Hepatocyte (in vitro differentiated cells): ENCODE measurements around the gene P2RY2. TPM values are rescaled to one million over a fixed set of nuclear protein-coding genes. Genes with fewer than 3 reads are reported as not detected.

Experiments
- DNase-seq: peaks from one replicate; pipeline ENCODE4 v3.0.0-alpha.2; 2016; ENCODE audit warnings: low spot score
- H2AFZ ChIP-seq: fragments of 200-600 bp; sonication (generic); 2 replicates; pipeline ENCODE4 v1.6.0; 2016; ENCODE audit warnings: antibody characterized with exemption, mild to moderate bottlenecking
- H3K27ac ChIP-seq: fragments of 200-600 bp; sonication (generic); 2 replicates; pipeline ENCODE4 v1.5.1; 2016; ENCODE audit warnings: mild to moderate bottlenecking
- H3K27me3 ChIP-seq: fragments of 200-600 bp; sonication (generic); 2 replicates; pipeline ENCODE4 v1.6.1; 2016
- H3K36me3 ChIP-seq: fragments of 200-600 bp; sonication (generic); replicated peaks from 2 replicates; pipeline ENCODE4 v1.5.1; 2016; ENCODE audit warnings: low read depth; ENCODE audit not compliant: insufficient read depth
- H3K4me1 ChIP-seq: fragments of 200-600 bp; sonication (generic); 2 replicates; pipeline ENCODE4 v1.5.1; 2016; ENCODE audit warnings: mild to moderate bottlenecking, moderate library complexity; ENCODE audit not compliant: insufficient read depth
- H3K4me2 ChIP-seq: fragments of 200-600 bp; sonication (generic); 2 replicates; pipeline ENCODE4 v1.6.0; 2016
- H3K4me3 ChIP-seq: fragments of 200-600 bp; sonication (generic); 2 replicates; pipeline ENCODE4 v1.5.1; 2016; ENCODE audit warnings: mild to moderate bottlenecking
- H3K79me2 ChIP-seq: fragments of 200-600 bp; sonication (generic); 2 replicates; pipeline ENCODE4 v1.6.0; 2017; ENCODE audit warnings: mild to moderate bottlenecking
- H3K9me2 ChIP-seq: fragments of 200-600 bp; sonication (generic); replicated peaks from 2 replicates; pipeline ENCODE4 v1.6.0; 2017; ENCODE audit warnings: mild to moderate bottlenecking; ENCODE audit not compliant: insufficient read depth
- H3K9me3 ChIP-seq: fragments of 200-600 bp; sonication (generic); 2 replicates; pipeline ENCODE4 v1.5.1; 2016; ENCODE audit warnings: low read depth, mild to moderate bottlenecking
- H4K20me1 ChIP-seq: fragments of 200-600 bp; sonication (generic); 2 replicates; pipeline ENCODE4 v1.6.0; 2016; ENCODE audit warnings: mild to moderate bottlenecking; ENCODE audit not compliant: insufficient read depth, poor library complexity, severe bottlenecking
- CTCF ChIP-seq: fragments of 200-600 bp; sonication (generic); IDR thresholded peaks from 2 replicates; pipeline ENCODE4 v1.5.1; 2016; ENCODE audit warnings: antibody characterized with exemption, mild to moderate bottlenecking; ENCODE audit not compliant: poor library complexity
- EZH2 ChIP-seq: fragments of 200-600 bp; sonication (generic); IDR thresholded peaks from 2 replicates; pipeline ENCODE4 v1.6.1; 2016; ENCODE audit warnings: antibody characterized with exemption, mild to moderate bottlenecking, borderline replicate concordance
- EZH2phosphoT487 ChIP-seq: fragments of 200-600 bp; sonication (generic); IDR thresholded peaks from one replicate; pipeline ENCODE4 v1.6.1; 2018; ENCODE audit warnings: antibody characterized with exemption, mild to moderate bottlenecking, low read depth, moderate library complexity; ENCODE audit not compliant: unreplicated experiment, severe bottlenecking
- WGBS: methylation state at CpG from one replicate; pipeline ENCODE4 v1.1.6; 2016; ENCODE audit warnings: low lambda C conversion rate; ENCODE audit errors: missing lambda C conversion rate; 5-methylcytosine and 5-hydroxymethylcytosine counted together
- polyA plus RNA-seq: library from polyadenylated mRNA; unstranded; fragments of >200 nt; fragmentation: Nextera tagmentation; extraction: Ambion mirVana; gene quantifications from 2 replicates; pipeline ENCODE4 v1.2.1, GENCODE V29; 2016
- total RNA-seq: library from RNA; depleted of rRNA; stranded (reverse); fragments of >200 nt; gene quantifications from 2 replicates; pipeline ENCODE4 v1.2.3, GENCODE V29; 2014

Gene P2RY2
- total and polyA plus RNA-seq, 2 experiments from 2014 or later, result 2.5 to 6.3 TPM

GRCh38 chr11:73219396-73220285 is 1.6 kb downstream of the P2RY2 start:
- no peaks in the 10 kb centered on the region for H3K79me2 ChIP-seq
- no peak overlapping the region for H2AFZ ChIP-seq
- no peak overlapping the region for H3K27ac ChIP-seq
- H3K4me1 ChIP-seq, result peaks cover 12% of the 10 kb centered on the region
- no peaks in the 10 kb centered on the region for H3K9me3 ChIP-seq
- no peaks in the 10 kb centered on the region for H3K36me3 ChIP-seq
- DNase-seq, result no peak
- H4K20me1 ChIP-seq, result no peaks in the 10 kb centered on the region
- H3K27me3 ChIP-seq, result peaks cover 7% of the 10 kb centered on the region
- no peak overlapping the region for H3K4me3 ChIP-seq
- WGBS, result 91% methylated on average over 6 of the region's 6 CpGs
- H3K4me2 ChIP-seq, result peak overlapping the region; percentile 99
- no peaks in the 10 kb centered on the region for H3K9me2 ChIP-seq
- TF ChIP-seq EZH2, result no peak

DNA sequence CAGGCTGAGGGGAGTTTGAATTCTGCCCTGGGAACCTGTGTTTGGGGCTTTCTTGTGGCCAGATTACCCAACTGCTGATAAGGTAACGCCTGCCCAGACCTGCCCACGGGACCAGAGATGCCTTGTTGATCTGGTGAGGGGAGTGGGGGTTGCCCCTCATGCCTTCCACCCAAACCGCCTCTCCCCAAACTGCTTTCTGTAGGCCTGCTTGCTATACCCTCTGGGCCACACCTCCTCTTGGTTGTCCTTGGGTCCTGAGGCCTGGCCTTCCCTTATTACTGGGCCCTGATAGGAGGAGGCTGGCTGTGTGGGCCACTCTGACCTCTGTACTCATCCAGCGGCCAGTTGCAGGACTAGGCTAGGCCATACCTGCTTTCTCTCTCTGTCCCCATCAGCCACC is 3.4 kb downstream of the P2RY2 start:
- no peak overlapping the region for H3K4me2 ChIP-seq
- WGBS, result 72% methylated on average over 4 of the region's 4 CpGs
- H3K27ac ChIP-seq, result no peak overlapping the region
- no peaks in the 10 kb centered on the region for H4K20me1 ChIP-seq
- DNase-seq, result no peak
- H3K9me2 ChIP-seq, result no peaks in the 10 kb centered on the region
- TF ChIP-seq CTCF (no peak), EZH2phosphoT487 (no peak), EZH2 (no peak)
- H3K9me3 ChIP-seq, result no peaks in the 10 kb centered on the region
- H3K4me3 ChIP-seq, result no peak overlapping the region
- peaks cover 7% of the 10 kb centered on the region for H3K27me3 ChIP-seq
- H3K36me3 ChIP-seq, result no peaks in the 10 kb centered on the region
- no peak overlapping the region for H2AFZ ChIP-seq
- peaks cover 12% of the 10 kb centered on the region for H3K4me1 ChIP-seq
- H3K79me2 ChIP-seq, result no peaks in the 10 kb centered on the region

- no peak for TF ChIP-seq EZH2phosphoT487
- no peak for TF ChIP-seq EZH2
- no peak for TF ChIP-seq CTCF
- H2AFZ ChIP-seq, result no peak overlapping the region
- peaks cover 12% of the 10 kb centered on the region for H3K4me1 ChIP-seq
- DNase-seq, result no peak
- H3K27ac ChIP-seq, result no peak overlapping the region
- 97% methylated on average over 5 of the region's 5 CpGs for WGBS
- H3K27me3 ChIP-seq, result peaks cover 7% of the 10 kb centered on the region
- no peaks in the 10 kb centered on the region for H3K9me3 ChIP-seq
- no peak overlapping the region for H3K4me3 ChIP-seq
- H3K9me2 ChIP-seq, result no peaks in the 10 kb centered on the region
- no peak overlapping the region for H3K4me2 ChIP-seq
- H4K20me1 ChIP-seq, result no peaks in the 10 kb centered on the region
- H3K79me2 ChIP-seq, result no peaks in the 10 kb centered on the region
- H3K36me3 ChIP-seq, result no peaks in the 10 kb centered on the region
These were observed 3.9 kb downstream of the P2RY2 start for GRCh38 chr11:73221996-73222395.

DNA sequence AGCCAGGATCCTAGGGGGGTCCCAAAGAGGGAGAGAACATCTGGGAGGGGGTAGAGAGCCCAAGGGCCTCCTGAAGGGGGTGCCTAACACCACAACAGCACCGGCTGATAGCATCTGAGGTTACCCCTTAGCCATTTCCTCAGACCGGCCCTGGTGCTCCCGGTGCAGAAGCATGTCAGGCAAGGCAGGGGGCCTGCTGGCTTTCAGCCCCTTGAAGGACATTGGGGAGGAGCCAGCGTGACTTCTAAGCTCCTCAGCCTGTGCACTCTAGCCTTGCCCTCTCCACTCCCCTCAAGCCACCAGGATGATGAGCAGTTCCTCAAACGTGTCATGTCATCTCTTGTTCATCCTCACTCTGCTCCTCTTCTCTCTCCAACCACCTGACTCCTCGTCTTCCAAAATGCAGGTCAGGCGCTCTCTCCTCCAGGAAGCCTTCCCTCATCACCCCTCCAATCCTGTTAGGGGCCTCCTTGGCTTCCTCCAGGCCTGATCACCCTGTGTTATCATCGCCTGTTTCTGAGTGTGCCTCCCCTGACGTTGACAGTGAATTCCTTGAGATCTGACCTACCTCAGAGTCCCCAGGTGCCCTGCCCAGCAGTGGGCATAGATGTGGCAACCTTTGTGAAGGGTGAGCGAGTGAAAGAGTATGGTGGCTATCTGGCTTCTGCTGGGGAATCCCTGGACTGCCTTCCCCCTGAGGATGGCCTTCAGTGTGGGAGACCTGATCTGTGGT is 6.1 kb downstream of the P2RY2 start:
- Histone ChIP-seq H3K27ac (no peak overlapping the region), H3K4me3 (no peak overlapping the region), H3K9me3 (no peaks in the 10 kb centered on the region), H3K4me1 (no peaks in the 10 kb centered on the region), H3K79me2 (no peaks in the 10 kb centered on the region), H3K27me3 (peaks cover 1% of the 10 kb centered on the region), H3K4me2 (no peak overlapping the region), H3K9me2 (no peaks in the 10 kb centered on the region), H4K20me1 (no peaks in the 10 kb centered on the region), H3K36me3 (no peaks in the 10 kb centered on the region), H2AFZ (no peak overlapping the region)
- 79% methylated on average over 10 of the region's 10 CpGs for WGBS
- no peak for DNase-seq
- TF ChIP-seq EZH2 (no peak), EZH2phosphoT487 (no peak), CTCF (no peak)
